GM18519 (cell line): ENCODE measurements around the gene SPATA25.

Source experiments
- ATAC-seq: cut with Tn5 transposase; IDR thresholded peaks from one replicate; pipeline ENCODE4 v1.9.1; 2021; ENCODE audit warnings: mild to moderate bottlenecking, moderate library complexity; ENCODE audit not compliant: unreplicated experiment, low FRiP score

Gene SPATA25

GRCh38 chr20:45872626-45873025, 14.8 kb downstream of the SPATA25 start:
- no peak for ATAC-seq

- ATAC-seq, result no peak
Measured at GRCh38 chr20:45867819-45868176, 19.6 kb downstream of the SPATA25 start.

GRCh38 chr20:45867136-45867818, 20.1 kb downstream of the SPATA25 start:
- ATAC-seq, result no peak

- no peak for ATAC-seq
Measured at GRCh38 chr20:45866454-45866853, 21.0 kb downstream of the SPATA25 start.

- ATAC-seq, result no peak
Measured at GRCh38 chr20:45863543-45864470, 23.6 kb downstream of the SPATA25 start.

- no peak for ATAC-seq
Measured at GRCh38 chr20:45861221-45862075, 26.0 kb downstream of the SPATA25 start.

- no peak for ATAC-seq
Measured at GRCh38 chr20:45860560-45861220, 26.7 kb downstream of the SPATA25 start.

- no peak for ATAC-seq
Measured at GRCh38 chr20:45859916-45860315, 27.5 kb downstream of the SPATA25 start.

- ATAC-seq, result no peak
Measured at GRCh38 chr20:45857882-45858216, 29.6 kb downstream of the SPATA25 start.

GRCh38 chr20:45857114-45857881, 30.1 kb downstream of the SPATA25 start, which contains the start of the genes ACOT8 and ZSWIM3:
Gene ACOT8, minus strand, starts transcription at chr20:45857392. Its CDS starts 77 bp downstream, at chr20:45857315.
Gene ZSWIM3, plus strand, starts transcription at chr20:45857614. Its CDS starts 212 bp downstream, at chr20:45857826.
- peak; percentile 90 for ATAC-seq

GRCh38 chr20:45853484-45853883, 33.9 kb downstream of the SPATA25 start:
- ATAC-seq, result no peak

GRCh38 chr20:45852326-45852725, 35.1 kb downstream of the SPATA25 start:
- no peak for ATAC-seq

- ATAC-seq, result no peak
Measured at GRCh38 chr20:45851501-45851900, 35.9 kb downstream of the SPATA25 start.

GRCh38 chr20:45850926-45851325, 36.5 kb downstream of the SPATA25 start:
- no peak for ATAC-seq

GRCh38 chr20:45850238-45850637, 37.2 kb downstream of the SPATA25 start:
- ATAC-seq, result no peak

- ATAC-seq, result no peak
Measured at GRCh38 chr20:45848969-45849582, 38.3 kb downstream of the SPATA25 start.

- ATAC-seq, result no peak
Measured at GRCh38 chr20:45848421-45848820, 39.0 kb downstream of the SPATA25 start.

GRCh38 chr20:45845452-45845851, 42.0 kb downstream of the SPATA25 start:
- ATAC-seq, result no peak

- no peak for ATAC-seq
Measured at GRCh38 chr20:45843506-45843905, 43.9 kb downstream of the SPATA25 start.
